GM12891 (cell line): ENCODE results near the gene DYNLT2.

Experiments used
- PAX5 ChIP-seq: IDR thresholded peaks from 2 replicates; pipeline ENCODE4 v1.6.1; 2011; ENCODE audit warnings: low read length, moderate library complexity, mild to moderate bottlenecking; ENCODE audit not compliant: insufficient read depth, severe bottlenecking
- POLR2A ChIP-seq: IDR thresholded peaks from 2 replicates; pipeline ENCODE4 v1.6.1; 2011; ENCODE audit warnings: low read depth, low read length, control low read depth
- POLR2AphosphoS5 ChIP-seq: IDR thresholded peaks from 2 replicates; pipeline ENCODE4 v1.6.1; 2011; ENCODE audit warnings: low read depth, low read length, control low read depth
- SPI1 ChIP-seq: IDR thresholded peaks from 2 replicates; pipeline ENCODE4 v1.6.1; 2011; ENCODE audit warnings: low read depth, low read length, control low read depth
- TAF1 ChIP-seq: IDR thresholded peaks from 2 replicates; pipeline ENCODE4 v1.6.1; 2011; ENCODE audit warnings: low read depth, low read length, control low read depth

DNA sequence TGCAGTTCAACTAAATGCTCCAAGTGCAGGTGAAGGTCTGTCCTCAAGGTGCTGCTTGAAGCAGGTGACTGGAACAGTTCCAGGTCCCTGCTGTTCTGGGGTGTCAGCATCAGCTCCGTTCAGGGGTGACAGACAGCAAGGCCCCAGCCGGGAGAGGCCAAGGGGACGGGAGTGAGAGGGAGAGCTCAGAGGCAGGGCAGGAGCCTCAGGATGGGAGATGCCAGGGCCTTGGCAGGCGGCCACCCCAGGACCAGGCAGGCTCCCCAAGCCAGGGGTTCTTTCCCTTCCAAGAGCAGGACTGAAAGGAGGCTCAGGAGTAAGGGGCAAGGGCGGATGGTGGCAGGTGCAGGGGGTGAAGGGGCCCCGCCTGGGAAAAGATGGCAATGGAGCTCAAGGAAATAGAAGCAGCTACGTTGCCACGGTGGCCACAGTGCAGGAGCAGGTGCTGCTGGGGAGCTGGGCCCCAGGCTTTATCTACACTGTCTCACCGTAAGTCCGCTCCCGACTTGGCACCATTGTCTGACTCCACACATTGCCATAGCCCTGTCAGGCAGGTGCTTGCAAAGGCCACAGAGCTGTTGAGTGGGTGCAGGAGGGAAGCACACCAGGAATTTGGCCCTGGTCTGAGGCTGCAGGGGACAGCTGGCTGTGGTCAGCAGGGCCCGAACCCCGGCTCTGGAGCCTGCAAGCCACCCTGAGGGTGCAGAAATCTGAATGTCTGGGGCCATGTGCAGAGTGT lies 43.1 kb upstream of the DYNLT2 start:
- no peak for TF ChIP-seq TAF1
- TF ChIP-seq POLR2AphosphoS5, result no peak
- no peak for TF ChIP-seq POLR2A
- no peak for TF ChIP-seq SPI1
- TF ChIP-seq PAX5, result no peak
